K562 (cell line): ENCODE data around the gene GATA2. TPM values are rescaled to one million over a fixed set of nuclear protein-coding genes. Genes with fewer than 3 reads are reported as not detected.

ENCODE experiments used
- ATAC-seq: fragments of 200-7000 bp; cut with Tn5 transposase; 3 replicates; pipeline ENCODE4 v1.9.1; 2020; ENCODE audit warnings: moderate library complexity
- BruUV-seq: library from RNA; stranded (reverse); fragments of 400-500 nt; replicated peaks from 2 replicates; lab custom pipeline; 2021; lab: Mats Ljungman, UMichigan
- CTCF ChIA-PET: fragments of 300-600 bp; formaldehyde crosslinking; extraction: SDS; loops from one replicate; lab custom pipeline; 2021; ENCODE audit warnings: low intra/inter-chr PET ratio; lab: Yijun Ruan, JAX
- POLR2A ChIA-PET: fragments of 300-600, 350-650 bp; sonication (Branson Sonifier 250); formaldehyde crosslinking; extraction: SDS; loops from one replicate; lab custom pipeline; 2021; ENCODE audit warnings: antibody characterized with exemption, inconsistent platforms; lab: Yijun Ruan, JAX
- DNase-seq, 4 experiments: peaks; one replicate each; pipeline versions ENCODE4 v3.0.0 to v3.0.0-alpha.2; 2011 to 2018; ENCODE audit warnings: low spot score in 3 of 4, mixed read lengths in 3 of 4; ENCODE audit errors: extremely low read depth in 1 of 4
- FAIRE-seq: peaks from 2 replicates; lab custom pipeline; 2011; peaks lifted over from hg19 to GRCh38; lab: Jason Lieb, UNC
- H2AFZ ChIP-seq: 2 replicates; pipeline ENCODE4 v1.6.0; 2011; ENCODE audit warnings: low read depth, low read length, control low read depth, inconsistent platforms
- H3K27ac ChIP-seq: fragments of 200-600 bp; 3 replicates; pipeline ENCODE4 v1.8.0; 2011; ENCODE audit warnings: low read depth, mild to moderate bottlenecking, control low read depth, inconsistent platforms, low read length, moderate library complexity, mixed read lengths; ENCODE audit errors: extremely low read depth
- H3K27me3 ChIP-seq, 2 experiments: fragments of 300-600 bp in 1 of 2; 2 replicates in 1 of 2; 3 replicates in 1 of 2; pipeline versions ENCODE4 v1.6.0 to v1.8.0; 2011; ENCODE audit warnings: inconsistent platforms in 2 of 2, low read length in 2 of 2, mild to moderate bottlenecking in 1 of 2, mixed read lengths in 1 of 2, moderate library complexity in 1 of 2; ENCODE audit not compliant: control insufficient read depth in 2 of 2, insufficient read depth in 2 of 2
- H3K36me3 ChIP-seq: fragments of 300-600 bp; 3 replicates; pipeline ENCODE4 v1.8.0; 2011; ENCODE audit warnings: mild to moderate bottlenecking, low read length, inconsistent platforms; ENCODE audit not compliant: control insufficient read depth, insufficient read depth
- H3K4me1 ChIP-seq, 2 experiments: fragments of 200-600 bp in 1 of 2; replicated peaks in 1 of 2; 2 replicates in 1 of 2; 3 replicates in 1 of 2; pipeline versions ENCODE4 v1.5.1 to v1.8.0; 2011; ENCODE audit warnings: inconsistent platforms in 2 of 2, low read length in 2 of 2, mild to moderate bottlenecking in 1 of 2, mixed read lengths in 1 of 2, moderate library complexity in 1 of 2; ENCODE audit not compliant: control insufficient read depth in 2 of 2, insufficient read depth in 2 of 2
- H3K4me2 ChIP-seq: 2 replicates; pipeline ENCODE4 v1.6.1; 2011; ENCODE audit warnings: low read length, control low read depth, inconsistent platforms, mixed read lengths; ENCODE audit not compliant: insufficient read depth
- H3K4me3 ChIP-seq: fragments of 200-600 bp; sonication (generic), shearing (Covaris generic); 2 replicates; pipeline ENCODE4 v1.5.1; 2016; ENCODE audit warnings: control low read depth, inconsistent platforms
- H3K79me2 ChIP-seq: fragments of 200-600 bp; 3 replicates; pipeline ENCODE4 v1.8.0; 2011; ENCODE audit warnings: low read length, inconsistent platforms; ENCODE audit not compliant: control insufficient read depth, insufficient read depth
- H3K9ac ChIP-seq, 2 experiments: 2 replicates each; pipeline versions ENCODE4 v1.6.0 to v1.6.1; 2011; ENCODE audit warnings: low read depth in 2 of 2, low read length in 2 of 2, control low read depth in 1 of 2, inconsistent platforms in 1 of 2, mild to moderate bottlenecking in 1 of 2, mixed read lengths in 1 of 2; ENCODE audit not compliant: insufficient read depth in 1 of 2
- H3K9me1 ChIP-seq: one replicate; pipeline ENCODE4 v1.6.0; 2011; ENCODE audit warnings: inconsistent platforms, mild to moderate bottlenecking, low read length, moderate library complexity; ENCODE audit not compliant: control insufficient read depth, insufficient read depth
- H3K9me3 ChIP-seq: replicated peaks from 2 replicates; pipeline ENCODE4 v1.5.1; 2011; ENCODE audit warnings: low read depth, low read length, inconsistent platforms; ENCODE audit not compliant: control insufficient read depth, insufficient read depth
- H4K20me1 ChIP-seq: replicated peaks from 2 replicates; pipeline ENCODE4 v1.6.1; 2011; ENCODE audit warnings: low read length, inconsistent platforms, mixed read lengths; ENCODE audit not compliant: control insufficient read depth, insufficient read depth
- ELF1 ChIP-seq: fragments of 200-800 bp; sonication (Bioruptor generic); IDR thresholded peaks from 2 replicates; pipeline ENCODE4 v1.6.1; 2016; ENCODE audit warnings: missing genetic modification characterization, missing compliant biosample characterization
- FOXJ3 ChIP-seq: sonication (generic); formaldehyde crosslinking; IDR thresholded peaks from 2 replicates; pipeline ENCODE4 v1.4.0; 2020; ENCODE audit warnings: mild to moderate bottlenecking, missing genetic modification reagents
- KDM5B ChIP-seq: fragments of 200-600 bp; sonication (generic); IDR thresholded peaks from 2 replicates; pipeline ENCODE4 v1.6.1; 2012; ENCODE audit warnings: low read depth, mild to moderate bottlenecking, moderate library complexity, low read length, control low read depth, inconsistent platforms; ENCODE audit not compliant: insufficient replicate concordance
- WGBS: fragments of 100-300 bp; shearing (Covaris generic); methylation state at CpG from one replicate; pipeline ENCODE4 v1.1.6; 2016; ENCODE audit warnings: low coverage, mixed read lengths; ENCODE audit not compliant: insufficient coverage; ENCODE audit errors: missing lambda C conversion rate; 5-methylcytosine and 5-hydroxymethylcytosine counted together
- in situ Hi-C: fragments of 300-500 bp; cut with MboI; formaldehyde crosslinking; loops from 4 replicates; pipeline ENCODE4 v1.15.0; 2018; ENCODE audit warnings: inconsistent platforms, mixed read lengths
- intact Hi-C: fragments of 100-400 bp; cut with micrococcal nuclease; formaldehyde crosslinking; loops from 2 replicates; pipeline ENCODE4 v1.14.2; 2022
- polyA plus RNA-seq, 8 experiments: library from polyadenylated mRNA; depleted of rRNA in 4 of 8; stranded (reverse) in 5 of 8; unstranded in 3 of 8; fragments of >200 nt; fragmentation: Nextera tagmentation in 2 of 8; fragmentation: Illumina TruSeq in 1 of 8; extraction: Ambion mirVana in 2 of 8; extraction: Trizol in 1 of 8; gene quantifications; 2 replicates each; pipeline versions ENCODE4 v1.2.1 to v1.2.3, GENCODE V29; 2011 to 2014; ENCODE audit warnings: inconsistent platforms in 1 of 8, missing spikeins in 1 of 8
- total RNA-seq, 7 experiments: library from RNA; depleted of rRNA in 6 of 7; stranded (reverse); fragments of >200 nt in 6 of 7; fragmentation: Illumina TruSeq in 2 of 7; extraction: Trizol in 2 of 7; gene quantifications; 2 replicates each; pipeline versions ENCODE4 v1.2.1 to v1.2.3, GENCODE V29; 2011 to 2021; ENCODE audit warnings: low replicate concordance in 1 of 7
- TF ChIP-seq, protein P1 (sequence below): fragments of 200-600 bp; sonication (generic); IDR thresholded peaks from one replicate; pipeline ENCODE4 v1.6.1; 2012; ENCODE audit warnings: mild to moderate bottlenecking, low read depth, low read length, inconsistent platforms

GATA2 gene
- total and polyA plus RNA-seq, 9 of the 15 experiments (the other 6 are each of a cell fraction or from before 2014, with no cell fraction given) = 8.5 to 218 (median 50.8) TPM

DNA sequence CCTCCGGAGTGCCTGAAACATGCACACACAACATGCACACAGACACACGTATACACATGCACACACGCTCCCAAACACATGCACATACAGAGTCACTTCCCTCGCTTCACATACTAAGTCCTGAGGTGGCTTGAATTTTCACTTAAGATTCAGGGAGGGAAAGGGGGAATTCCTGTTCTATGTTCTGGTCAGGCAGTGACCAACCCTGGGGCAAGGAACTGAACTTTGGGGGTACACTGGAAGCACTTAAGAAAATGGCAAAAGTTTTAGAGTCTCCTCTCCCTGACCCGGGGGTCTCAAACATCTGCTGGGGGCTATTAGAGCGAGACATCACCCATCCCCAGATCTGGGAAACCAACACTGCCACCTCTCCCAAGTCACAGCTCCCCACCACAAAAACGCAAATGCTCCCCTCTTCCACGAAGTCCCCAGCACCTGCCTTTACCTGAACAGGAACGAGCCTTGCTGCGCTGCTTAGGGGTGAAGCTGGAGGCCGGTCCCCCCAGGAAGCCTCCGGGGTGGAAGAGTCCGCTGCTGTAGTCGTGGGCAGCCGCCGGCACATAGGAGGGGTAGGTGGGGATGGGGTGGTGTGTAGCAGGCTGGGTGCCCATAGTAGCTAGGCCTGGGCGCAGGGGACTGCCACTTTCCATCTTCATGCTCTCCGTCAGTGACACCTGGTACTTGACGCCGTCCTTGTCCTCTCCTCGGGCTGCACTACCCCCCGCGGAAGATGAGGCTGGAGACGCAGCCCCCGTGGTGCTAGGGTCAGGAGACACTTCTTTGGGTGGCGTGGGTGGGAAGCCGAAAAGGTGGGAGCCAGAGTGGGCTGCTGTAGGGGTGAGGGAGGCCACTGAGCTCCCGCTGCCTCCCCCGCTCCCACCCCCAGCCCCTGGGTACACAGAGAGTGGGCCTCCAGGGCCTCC is 7.5 kb downstream of the GATA2 start:
- Histone ChIP-seq H3K4me3 (peak overlapping the region; percentile 98), H3K27ac (peak overlapping the region; percentile 98), H3K4me1 (peaks cover 17 to 81% of the 10 kb centered on the region in 2 experiments; a peak in 3 of 5 replicates), H3K79me2 (peaks cover 100% of the 10 kb centered on the region), H3K9ac (peak overlapping the region; percentile 98), H4K20me1 (peaks cover 26% of the 10 kb centered on the region), H3K36me3 (peaks cover 80% of the 10 kb centered on the region), H3K4me2 (peak overlapping the region; percentile 92), H3K27me3 (no peaks in the 10 kb centered on the region), H2AFZ (no peak overlapping the region), H3K9me1 (no peaks in the 10 kb centered on the region), H3K9me3 (no peaks in the 10 kb centered on the region)
- intact Hi-C loops (loop anchor here (5.0 kb wide), 1 partner anchor 62 kb away; no protein-coding TSS in a partner anchor), in situ Hi-C loops (no loop called here)
- 4% methylated on average over 18 of the region's 29 CpGs for WGBS
- peak in 1 of 4 experiments; percentile 36 for DNase-seq
- ATAC-seq = no peak
- ChIA-PET POLR2A (interaction anchor here (0.6 to 2.8 kb wide), 7 partner anchors 9 to 99 kb away, joined by 3 to 17 read pairs (median 4); no protein-coding TSS in a partner anchor), CTCF (interaction anchor here (0.6 kb wide), 1 partner anchor 78 kb away, joined by 3 read pairs; no protein-coding TSS in a partner anchor)
- FAIRE-seq = peak; percentile 68
- BruUV-seq = no TSS peak
- peak; percentile 47 for TF ChIP-seq KDM5B
- TF ChIP-seq, protein P1, sequence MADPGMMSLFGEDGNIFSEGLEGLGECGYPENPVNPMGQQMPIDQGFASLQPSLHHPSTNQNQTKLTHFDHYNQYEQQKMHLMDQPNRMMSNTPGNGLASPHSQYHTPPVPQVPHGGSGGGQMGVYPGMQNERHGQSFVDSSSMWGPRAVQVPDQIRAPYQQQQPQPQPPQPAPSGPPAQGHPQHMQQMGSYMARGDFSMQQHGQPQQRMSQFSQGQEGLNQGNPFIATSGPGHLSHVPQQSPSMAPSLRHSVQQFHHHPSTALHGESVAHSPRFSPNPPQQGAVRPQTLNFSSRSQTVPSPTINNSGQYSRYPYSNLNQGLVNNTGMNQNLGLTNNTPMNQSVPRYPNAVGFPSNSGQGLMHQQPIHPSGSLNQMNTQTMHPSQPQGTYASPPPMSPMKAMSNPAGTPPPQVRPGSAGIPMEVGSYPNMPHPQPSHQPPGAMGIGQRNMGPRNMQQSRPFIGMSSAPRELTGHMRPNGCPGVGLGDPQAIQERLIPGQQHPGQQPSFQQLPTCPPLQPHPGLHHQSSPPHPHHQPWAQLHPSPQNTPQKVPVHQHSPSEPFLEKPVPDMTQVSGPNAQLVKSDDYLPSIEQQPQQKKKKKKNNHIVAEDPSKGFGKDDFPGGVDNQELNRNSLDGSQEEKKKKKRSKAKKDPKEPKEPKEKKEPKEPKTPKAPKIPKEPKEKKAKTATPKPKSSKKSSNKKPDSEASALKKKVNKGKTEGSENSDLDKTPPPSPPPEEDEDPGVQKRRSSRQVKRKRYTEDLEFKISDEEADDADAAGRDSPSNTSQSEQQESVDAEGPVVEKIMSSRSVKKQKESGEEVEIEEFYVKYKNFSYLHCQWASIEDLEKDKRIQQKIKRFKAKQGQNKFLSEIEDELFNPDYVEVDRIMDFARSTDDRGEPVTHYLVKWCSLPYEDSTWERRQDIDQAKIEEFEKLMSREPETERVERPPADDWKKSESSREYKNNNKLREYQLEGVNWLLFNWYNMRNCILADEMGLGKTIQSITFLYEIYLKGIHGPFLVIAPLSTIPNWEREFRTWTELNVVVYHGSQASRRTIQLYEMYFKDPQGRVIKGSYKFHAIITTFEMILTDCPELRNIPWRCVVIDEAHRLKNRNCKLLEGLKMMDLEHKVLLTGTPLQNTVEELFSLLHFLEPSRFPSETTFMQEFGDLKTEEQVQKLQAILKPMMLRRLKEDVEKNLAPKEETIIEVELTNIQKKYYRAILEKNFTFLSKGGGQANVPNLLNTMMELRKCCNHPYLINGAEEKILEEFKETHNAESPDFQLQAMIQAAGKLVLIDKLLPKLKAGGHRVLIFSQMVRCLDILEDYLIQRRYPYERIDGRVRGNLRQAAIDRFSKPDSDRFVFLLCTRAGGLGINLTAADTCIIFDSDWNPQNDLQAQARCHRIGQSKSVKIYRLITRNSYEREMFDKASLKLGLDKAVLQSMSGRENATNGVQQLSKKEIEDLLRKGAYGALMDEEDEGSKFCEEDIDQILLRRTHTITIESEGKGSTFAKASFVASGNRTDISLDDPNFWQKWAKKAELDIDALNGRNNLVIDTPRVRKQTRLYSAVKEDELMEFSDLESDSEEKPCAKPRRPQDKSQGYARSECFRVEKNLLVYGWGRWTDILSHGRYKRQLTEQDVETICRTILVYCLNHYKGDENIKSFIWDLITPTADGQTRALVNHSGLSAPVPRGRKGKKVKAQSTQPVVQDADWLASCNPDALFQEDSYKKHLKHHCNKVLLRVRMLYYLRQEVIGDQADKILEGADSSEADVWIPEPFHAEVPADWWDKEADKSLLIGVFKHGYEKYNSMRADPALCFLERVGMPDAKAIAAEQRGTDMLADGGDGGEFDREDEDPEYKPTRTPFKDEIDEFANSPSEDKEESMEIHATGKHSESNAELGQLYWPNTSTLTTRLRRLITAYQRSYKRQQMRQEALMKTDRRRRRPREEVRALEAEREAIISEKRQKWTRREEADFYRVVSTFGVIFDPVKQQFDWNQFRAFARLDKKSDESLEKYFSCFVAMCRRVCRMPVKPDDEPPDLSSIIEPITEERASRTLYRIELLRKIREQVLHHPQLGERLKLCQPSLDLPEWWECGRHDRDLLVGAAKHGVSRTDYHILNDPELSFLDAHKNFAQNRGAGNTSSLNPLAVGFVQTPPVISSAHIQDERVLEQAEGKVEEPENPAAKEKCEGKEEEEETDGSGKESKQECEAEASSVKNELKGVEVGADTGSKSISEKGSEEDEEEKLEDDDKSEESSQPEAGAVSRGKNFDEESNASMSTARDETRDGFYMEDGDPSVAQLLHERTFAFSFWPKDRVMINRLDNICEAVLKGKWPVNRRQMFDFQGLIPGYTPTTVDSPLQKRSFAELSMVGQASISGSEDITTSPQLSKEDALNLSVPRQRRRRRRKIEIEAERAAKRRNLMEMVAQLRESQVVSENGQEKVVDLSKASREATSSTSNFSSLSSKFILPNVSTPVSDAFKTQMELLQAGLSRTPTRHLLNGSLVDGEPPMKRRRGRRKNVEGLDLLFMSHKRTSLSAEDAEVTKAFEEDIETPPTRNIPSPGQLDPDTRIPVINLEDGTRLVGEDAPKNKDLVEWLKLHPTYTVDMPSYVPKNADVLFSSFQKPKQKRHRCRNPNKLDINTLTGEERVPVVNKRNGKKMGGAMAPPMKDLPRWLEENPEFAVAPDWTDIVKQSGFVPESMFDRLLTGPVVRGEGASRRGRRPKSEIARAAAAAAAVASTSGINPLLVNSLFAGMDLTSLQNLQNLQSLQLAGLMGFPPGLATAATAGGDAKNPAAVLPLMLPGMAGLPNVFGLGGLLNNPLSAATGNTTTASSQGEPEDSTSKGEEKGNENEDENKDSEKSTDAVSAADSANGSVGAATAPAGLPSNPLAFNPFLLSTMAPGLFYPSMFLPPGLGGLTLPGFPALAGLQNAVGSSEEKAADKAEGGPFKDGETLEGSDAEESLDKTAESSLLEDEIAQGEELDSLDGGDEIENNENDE = no peak
- TF ChIP-seq FOXJ3 (CRISPR knock-in tag) = no peak
- TF ChIP-seq ELF1 (tag) = no peak
